OCI-LY7 (cell line): Measurements from ENCODE around the gene SPTBN4. TPM values are rescaled to one million over a fixed set of nuclear protein-coding genes. Genes with fewer than 3 reads are reported as not detected.
"Not testable (repeated sequence)": the region's sequence is repeated elsewhere in the genome, so short reads cannot be mapped to it uniquely, and the experiment has no call there.

Experiments used
- BruUV-seq: library from RNA; stranded (reverse); fragments of 400-500 nt; replicated peaks from 2 replicates; lab custom pipeline; 2021; lab: Mats Ljungman, UMichigan
- CTCF ChIA-PET: fragments of 300-600 bp; sonication (Branson Sonifier 250); formaldehyde crosslinking; loops from one replicate; lab custom pipeline; 2022; ENCODE audit warnings: antibody characterized with exemption; ENCODE audit not compliant: unreplicated experiment; lab: Charles Lee
- POLR2A ChIA-PET: fragments of 300-600 bp; sonication (Branson Sonifier 250); formaldehyde crosslinking; loops from one replicate; lab custom pipeline; 2022; ENCODE audit warnings: antibody characterized with exemption; lab: Charles Lee
- DNase-seq: peaks from one replicate; pipeline ENCODE4 v3.0.0-alpha.2; 2015; ENCODE audit warnings: low spot score
- H2AFZ ChIP-seq: fragments of 200-600 bp; sonication (generic), shearing (Covaris generic); 2 replicates; pipeline ENCODE4 v1.6.1; 2014; ENCODE audit warnings: mild to moderate bottlenecking, antibody characterized with exemption, low read length, moderate library complexity
- H3K27ac ChIP-seq: fragments of 200-600 bp; sonication (generic); 2 replicates; pipeline ENCODE4 v1.5.1; 2014; ENCODE audit warnings: mixed run types, low read depth, mild to moderate bottlenecking, moderate library complexity, low read length, inconsistent platforms; ENCODE audit not compliant: poor library complexity, severe bottlenecking
- H3K36me3 ChIP-seq: fragments of 200-600 bp; sonication (generic); 2 replicates; pipeline ENCODE4 v1.6.1; 2014; ENCODE audit warnings: mild to moderate bottlenecking, antibody characterized with exemption, low read length, moderate library complexity, mixed read lengths; ENCODE audit not compliant: insufficient read depth
- H3K4me1 ChIP-seq: fragments of 200-600 bp; sonication (generic); 2 replicates; pipeline ENCODE4 v1.5.1; 2014; ENCODE audit warnings: mild to moderate bottlenecking, low read length; ENCODE audit not compliant: insufficient read depth, poor library complexity, severe bottlenecking
- H3K4me2 ChIP-seq: fragments of 200-600 bp; sonication (generic); 2 replicates; pipeline ENCODE4 v1.6.1; 2014; ENCODE audit warnings: mild to moderate bottlenecking, low read length
- H3K4me3 ChIP-seq: fragments of 200-600 bp; sonication (generic); 2 replicates; pipeline ENCODE4 v1.5.1; 2014; ENCODE audit warnings: mild to moderate bottlenecking, low read depth, low read length; ENCODE audit not compliant: poor library complexity, severe bottlenecking
- H3K79me2 ChIP-seq: fragments of 200-600 bp; sonication (generic); 2 replicates; pipeline ENCODE4 v1.6.1; 2016; ENCODE audit warnings: low read depth, mild to moderate bottlenecking, low read length, moderate library complexity, mixed read lengths; ENCODE audit not compliant: insufficient read depth
- H3K9me2 ChIP-seq: fragments of 200-600 bp; sonication (generic); 2 replicates; pipeline ENCODE4 v1.6.1; 2016; ENCODE audit warnings: mild to moderate bottlenecking, low read length, mixed read lengths; ENCODE audit not compliant: insufficient read depth
- H3K9me3 ChIP-seq: fragments of 200-600 bp; sonication (generic); 2 replicates; pipeline ENCODE4 v1.6.1; 2014; ENCODE audit warnings: mild to moderate bottlenecking, mixed run types, low read length, mixed read lengths
- H4K20me1 ChIP-seq: fragments of 200-600 bp; sonication (generic); 2 replicates; pipeline ENCODE4 v1.6.1; 2014; ENCODE audit warnings: mild to moderate bottlenecking, antibody characterized with exemption, low read length, moderate library complexity, mixed read lengths; ENCODE audit not compliant: insufficient read depth
- EZH2phosphoT487 ChIP-seq: fragments of 200-600 bp; sonication (generic); IDR thresholded peaks from 2 replicates; pipeline ENCODE4 v1.6.1; 2018; ENCODE audit warnings: low read depth, borderline replicate concordance, mild to moderate bottlenecking, mixed run types, antibody characterized with exemption, low read length, moderate library complexity, mixed read lengths
- intact Hi-C: fragments of 100-400 bp; cut with micrococcal nuclease; formaldehyde crosslinking; loops from one replicate; pipeline ENCODE4 v1.10.0; 2022; ENCODE audit not compliant: unreplicated experiment
- total RNA-seq, 2 experiments: library from RNA; depleted of rRNA in 1 of 2; stranded (reverse); fragments of >200 nt in 1 of 2; shearing (Covaris generic) in 1 of 2; gene quantifications; 2 replicates each; pipeline ENCODE4 v1.2.3, GENCODE V29; 2014 to 2022
- TF ChIP-seq, protein P1 (sequence below): fragments of 200-600 bp; sonication (generic); conservative IDR thresholded peaks from 2 replicates; pipeline ENCODE4 v1.5.1; 2014; ENCODE audit warnings: mild to moderate bottlenecking, antibody characterized with exemption, low read length, moderate library complexity, mixed read lengths

Gene SPTBN4
- total RNA-seq, 2 experiments from 2014 or later, result 4.1 to 6.3 TPM

DNA sequence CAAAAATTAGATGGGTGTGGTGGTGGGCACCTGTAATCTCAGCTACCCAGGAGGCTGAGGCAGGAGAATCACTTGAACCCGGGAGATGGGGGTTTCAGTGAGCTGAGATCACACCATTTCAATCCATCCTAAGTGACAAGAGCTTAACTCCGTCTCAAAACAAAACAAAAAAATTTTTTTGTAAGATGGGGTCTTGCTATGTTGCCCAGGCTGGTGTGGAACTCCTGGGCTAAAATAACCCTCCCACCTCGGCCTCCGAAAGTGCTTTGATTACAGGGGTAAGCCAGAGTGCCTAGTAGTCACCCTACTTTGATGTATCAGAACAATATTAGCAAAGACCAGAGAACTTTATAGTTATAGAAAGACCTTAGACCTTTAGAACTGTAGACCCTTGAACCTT, 7.9 kb downstream of the SPTBN4 start:
- no peak overlapping the region for H3K4me2 ChIP-seq
- no peaks in the 10 kb centered on the region for H3K9me2 ChIP-seq
- no peaks in the 10 kb centered on the region for H3K4me1 ChIP-seq
- no peak overlapping the region for H3K27ac ChIP-seq
- H2AFZ ChIP-seq, result no peak overlapping the region
- H3K79me2 ChIP-seq, result no peaks in the 10 kb centered on the region
- TF ChIP-seq, protein P1, sequence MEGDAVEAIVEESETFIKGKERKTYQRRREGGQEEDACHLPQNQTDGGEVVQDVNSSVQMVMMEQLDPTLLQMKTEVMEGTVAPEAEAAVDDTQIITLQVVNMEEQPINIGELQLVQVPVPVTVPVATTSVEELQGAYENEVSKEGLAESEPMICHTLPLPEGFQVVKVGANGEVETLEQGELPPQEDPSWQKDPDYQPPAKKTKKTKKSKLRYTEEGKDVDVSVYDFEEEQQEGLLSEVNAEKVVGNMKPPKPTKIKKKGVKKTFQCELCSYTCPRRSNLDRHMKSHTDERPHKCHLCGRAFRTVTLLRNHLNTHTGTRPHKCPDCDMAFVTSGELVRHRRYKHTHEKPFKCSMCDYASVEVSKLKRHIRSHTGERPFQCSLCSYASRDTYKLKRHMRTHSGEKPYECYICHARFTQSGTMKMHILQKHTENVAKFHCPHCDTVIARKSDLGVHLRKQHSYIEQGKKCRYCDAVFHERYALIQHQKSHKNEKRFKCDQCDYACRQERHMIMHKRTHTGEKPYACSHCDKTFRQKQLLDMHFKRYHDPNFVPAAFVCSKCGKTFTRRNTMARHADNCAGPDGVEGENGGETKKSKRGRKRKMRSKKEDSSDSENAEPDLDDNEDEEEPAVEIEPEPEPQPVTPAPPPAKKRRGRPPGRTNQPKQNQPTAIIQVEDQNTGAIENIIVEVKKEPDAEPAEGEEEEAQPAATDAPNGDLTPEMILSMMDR, result no peak
- no peak for TF ChIP-seq EZH2phosphoT487
- H3K36me3 ChIP-seq, result no peaks in the 10 kb centered on the region
- no peak overlapping the region for H3K4me3 ChIP-seq
- no TSS peak for BruUV-seq
- CTCF ChIA-PET, result no interaction called here
- no peaks in the 10 kb centered on the region for H4K20me1 ChIP-seq
- DNase-seq, result no peak
- intact Hi-C loops, result no loop called here
- no peaks in the 10 kb centered on the region for H3K9me3 ChIP-seq
- POLR2A ChIA-PET, result interaction anchor here (0.6 kb wide), 1 partner anchor 82 kb away, joined by 3 read pairs; no protein-coding TSS in a partner anchor

- H3K4me2 ChIP-seq, BruUV-seq, H3K9me3 ChIP-seq, DNase-seq, H3K79me2 ChIP-seq, H4K20me1 ChIP-seq, H3K4me3 ChIP-seq, H3K4me1 ChIP-seq, H3K36me3 ChIP-seq, H3K27ac ChIP-seq, H2AFZ ChIP-seq, H3K9me2 ChIP-seq, intact Hi-C loops, POLR2A ChIA-PET: not testable (repeated sequence)
- CTCF ChIA-PET, result interaction anchor here (0.6 kb wide), 1 partner anchor 12 kb away, joined by 4 read pairs; no protein-coding TSS in a partner anchor
These were observed 9.3 kb downstream of the SPTBN4 start for GRCh38 chr19:40475878-40476644.

DNA sequence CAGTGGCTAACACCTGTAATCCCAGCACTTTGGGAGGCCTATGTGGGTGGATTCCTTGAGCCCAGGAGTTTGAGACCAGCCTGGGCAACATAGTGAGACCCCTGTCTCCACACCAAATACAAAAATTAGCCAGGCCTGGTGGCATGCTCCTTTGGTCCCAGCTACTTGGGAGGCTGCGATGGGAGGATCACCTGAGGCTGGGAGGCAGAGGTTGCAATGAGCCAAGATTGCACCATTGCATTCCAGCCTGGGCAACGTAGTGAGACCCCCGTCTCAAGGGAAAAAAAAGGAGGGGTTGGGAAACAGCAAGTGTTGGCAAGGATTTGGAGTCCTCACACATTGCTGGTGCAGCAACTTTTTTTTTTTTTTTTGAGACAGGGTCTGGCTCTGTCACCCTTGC, 19.2 kb downstream of the SPTBN4 start:
- Histone ChIP-seq H3K9me2 (no peaks in the 10 kb centered on the region), H4K20me1 (no peaks in the 10 kb centered on the region), H3K4me2 (no peak overlapping the region), H3K36me3 (no peaks in the 10 kb centered on the region), H3K4me1 (no peaks in the 10 kb centered on the region), H2AFZ (no peak overlapping the region), H3K4me3 (no peak overlapping the region), H3K79me2 (no peaks in the 10 kb centered on the region), H3K9me3 (no peaks in the 10 kb centered on the region), H3K27ac (no peak overlapping the region)
- ChIA-PET CTCF (no interaction called here), POLR2A (no interaction called here)
- no TSS peak for BruUV-seq
- intact Hi-C loops, result no loop called here
- DNase-seq, result no peak
- TF ChIP-seq, protein P1, result no peak
- no peak for TF ChIP-seq EZH2phosphoT487
